LHCN-M2 (cell line): ENCODE measurements around the gene CCL28. TPM values are rescaled to one million over a fixed set of nuclear protein-coding genes. Genes with fewer than 3 reads are reported as not detected.
"Not testable (repeated sequence)": the region's sequence is repeated elsewhere in the genome, so short reads cannot be mapped to it uniquely, and the experiment has no call there.

Experiments
- DNase-seq: peaks from one replicate; pipeline ENCODE4 v3.0.0-alpha.2; 2012; ENCODE audit warnings: low read depth
- total RNA-seq: library from RNA; depleted of rRNA; stranded (reverse); fragments of >200 nt; gene quantifications from 2 replicates; pipeline ENCODE4 v1.2.3, GENCODE V29; 2014

The CCL28 gene
- total RNA-seq, 1 experiment from 2014 or later = 1.5 TPM

DNA sequence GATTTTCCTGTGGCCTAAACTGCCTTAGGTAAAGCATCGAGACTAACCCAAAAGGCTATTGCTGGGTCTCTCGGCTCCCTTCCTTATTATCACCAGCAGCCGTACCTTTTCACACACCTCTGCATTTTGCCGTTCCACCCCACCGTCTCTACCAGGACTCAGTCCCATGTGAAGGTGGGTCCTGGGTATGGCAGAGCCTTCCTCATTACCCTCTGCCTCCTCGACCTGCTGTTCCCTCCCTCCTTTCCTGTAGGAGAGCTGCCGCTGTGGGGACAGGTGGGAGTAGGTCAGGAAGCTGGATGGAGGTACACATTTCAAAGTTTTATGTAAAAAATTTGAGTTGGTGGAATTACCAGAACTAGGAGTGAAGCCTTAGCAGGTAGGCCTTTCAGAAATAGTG is 1.8 kb downstream of the CCL28 start:
- DNase-seq = no peak

DNA sequence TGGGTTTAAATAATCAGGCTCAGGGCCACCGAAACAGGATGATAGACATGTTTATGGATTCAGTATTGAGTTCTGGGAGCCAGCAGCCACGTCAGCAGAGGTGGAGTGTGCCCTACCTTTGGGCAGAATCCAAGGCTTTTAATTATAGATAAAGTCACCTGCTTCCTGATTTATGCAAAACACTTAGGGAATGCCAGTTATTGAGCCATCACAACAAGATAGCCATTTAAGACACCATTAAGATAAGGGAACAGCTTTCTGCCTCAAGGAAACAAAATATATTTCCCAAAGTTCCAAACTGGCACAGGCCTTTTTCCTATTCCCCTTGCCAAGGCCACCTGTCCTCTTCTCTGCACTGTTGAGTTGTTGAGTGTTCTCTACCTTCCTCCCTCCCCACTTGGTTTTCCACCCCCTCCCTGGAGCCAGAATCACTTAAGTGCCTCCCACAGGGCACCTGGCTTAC is 2.4 kb downstream of the CCL28 start:
- DNase-seq = no peak

DNA sequence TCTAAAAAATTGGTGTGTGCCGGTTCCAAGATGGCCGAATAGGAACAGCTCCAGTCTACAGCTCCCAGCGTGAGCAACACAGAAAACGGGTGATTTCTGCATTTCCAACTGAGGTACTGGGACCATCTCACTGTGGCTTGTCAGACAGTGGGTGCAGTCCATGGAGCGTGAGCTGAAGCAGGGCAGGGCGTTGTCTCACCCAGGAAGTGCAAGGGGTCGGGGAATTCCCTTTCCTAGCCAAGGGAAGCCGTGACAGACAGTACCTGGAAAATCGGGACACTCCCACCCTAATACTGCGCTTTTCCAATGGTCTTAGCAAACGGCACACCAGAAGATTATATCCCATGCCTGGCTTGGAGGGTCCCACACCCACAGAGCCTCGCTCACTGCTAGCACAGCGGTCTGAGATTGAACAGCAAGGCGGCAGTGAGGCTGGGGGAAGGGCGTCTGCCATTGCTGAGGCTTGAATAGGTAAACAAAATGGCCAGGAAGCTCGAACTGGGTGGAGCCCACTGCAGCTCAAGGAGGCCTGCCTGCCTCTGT is 9.6 kb downstream of the CCL28 start:
- DNase-seq = not testable (repeated sequence)

GRCh38 chr5:43401827-43402226 is 10.4 kb downstream of the CCL28 start:
- DNase-seq = peak; percentile 8

DNA sequence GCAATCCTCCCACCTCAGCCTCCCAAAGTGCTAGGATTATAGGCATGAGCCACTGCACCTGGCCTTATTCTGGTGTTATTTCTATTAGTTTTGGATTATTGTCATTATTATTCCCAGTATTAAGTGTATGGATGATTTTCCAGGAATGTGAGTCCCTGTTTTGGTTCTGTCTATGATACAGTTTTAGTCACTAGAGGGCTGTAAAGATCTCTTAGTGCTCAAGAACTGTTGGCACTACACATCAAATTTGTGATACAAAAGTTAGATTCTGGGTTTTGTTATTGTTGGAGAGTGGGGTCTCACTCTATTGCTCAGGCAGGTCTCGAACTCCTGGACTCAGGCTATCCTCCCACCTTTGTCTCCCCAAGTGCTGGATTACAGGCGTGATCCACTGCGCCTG is 12.1 kb downstream of the CCL28 start:
- peak; percentile 20 for DNase-seq

- peak; percentile 21 for DNase-seq
Measured at GRCh38 chr5:43396762-43397304, 15.4 kb downstream of the CCL28 start.

GRCh38 chr5:43390471-43390870 is 21.7 kb downstream of the CCL28 start:
- DNase-seq = no peak

- DNase-seq = peak; percentile 89
Measured at GRCh38 chr5:43389679-43390329, 22.4 kb downstream of the CCL28 start.

DNA sequence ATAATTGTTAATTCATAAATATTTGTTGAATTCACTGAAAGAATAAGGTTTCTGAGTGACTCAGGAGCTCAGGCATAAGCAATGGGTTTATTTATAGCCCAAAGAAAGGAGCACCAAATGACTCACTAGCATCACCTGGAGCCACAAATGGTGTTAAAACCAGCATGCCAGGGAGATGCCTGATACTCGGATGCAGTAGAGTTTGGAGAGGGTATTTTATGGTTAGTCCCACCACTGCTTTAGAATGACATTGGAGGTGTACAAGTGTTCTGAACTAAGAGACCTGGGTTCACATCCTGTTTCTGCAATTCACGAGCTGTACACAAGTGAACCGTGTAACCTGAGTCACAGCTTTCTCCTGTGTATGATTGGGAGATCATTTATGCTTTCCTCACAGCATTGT is 25.2 kb downstream of the CCL28 start:
- DNase-seq = no peak

DNA sequence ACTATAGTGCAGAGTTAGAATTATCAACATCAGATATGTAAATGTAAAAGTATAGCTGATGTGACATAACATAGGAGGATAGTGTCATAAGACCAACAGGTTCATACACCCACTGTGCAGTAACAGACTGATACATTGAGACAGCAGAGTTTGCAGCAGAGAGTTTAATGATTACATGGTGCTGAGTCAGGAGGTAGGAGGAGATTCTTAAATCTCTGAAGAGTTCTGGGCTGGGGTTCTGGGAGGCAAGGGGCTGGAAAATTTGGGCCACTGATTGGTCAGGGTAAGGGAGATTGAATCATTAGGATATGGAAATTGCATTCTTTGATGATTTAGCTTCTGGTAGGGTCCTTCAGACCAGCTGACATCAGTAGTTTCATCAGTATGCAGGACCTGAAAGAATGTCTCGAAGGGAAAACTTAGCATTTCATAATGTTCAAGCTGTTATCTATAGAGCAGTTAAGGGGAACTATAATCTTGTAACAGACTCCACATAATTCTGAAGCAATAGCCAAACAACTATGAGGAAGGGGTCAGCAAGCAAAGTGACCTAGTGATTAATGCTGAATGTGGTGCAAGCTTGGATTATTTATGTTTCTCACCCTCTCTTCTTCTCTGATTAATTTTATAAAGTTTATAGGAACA is 35.6 kb downstream of the CCL28 start:
- DNase-seq = no peak

- no peak for DNase-seq
Measured at GRCh38 chr5:43371821-43372220, 40.4 kb downstream of the CCL28 start.

GRCh38 chr5:43370352-43370751 is 41.8 kb downstream of the CCL28 start:
- no peak for DNase-seq

DNA sequence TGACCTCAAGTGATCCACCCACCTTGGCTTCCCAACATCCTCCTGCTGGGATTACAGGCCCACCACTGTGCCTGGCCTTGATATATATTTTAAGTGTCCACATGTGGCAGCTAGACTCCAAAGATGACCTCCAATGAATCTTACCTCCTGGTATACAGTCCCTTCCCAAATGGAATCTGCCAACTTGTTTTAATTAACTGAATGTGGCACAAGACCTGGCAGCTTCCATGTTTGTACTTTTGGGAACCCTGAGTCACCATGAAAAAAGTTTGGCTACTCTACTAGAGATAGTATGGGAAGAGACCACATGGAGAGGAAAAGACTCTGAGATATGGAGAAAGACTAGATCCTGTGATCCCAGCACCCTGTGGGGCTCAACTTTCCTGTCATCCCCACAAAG is 42.5 kb downstream of the CCL28 start:
- DNase-seq = no peak

- peak; percentile 18 for DNase-seq
Measured at GRCh38 chr5:43367909-43368669, 44.1 kb downstream of the CCL28 start.

DNA sequence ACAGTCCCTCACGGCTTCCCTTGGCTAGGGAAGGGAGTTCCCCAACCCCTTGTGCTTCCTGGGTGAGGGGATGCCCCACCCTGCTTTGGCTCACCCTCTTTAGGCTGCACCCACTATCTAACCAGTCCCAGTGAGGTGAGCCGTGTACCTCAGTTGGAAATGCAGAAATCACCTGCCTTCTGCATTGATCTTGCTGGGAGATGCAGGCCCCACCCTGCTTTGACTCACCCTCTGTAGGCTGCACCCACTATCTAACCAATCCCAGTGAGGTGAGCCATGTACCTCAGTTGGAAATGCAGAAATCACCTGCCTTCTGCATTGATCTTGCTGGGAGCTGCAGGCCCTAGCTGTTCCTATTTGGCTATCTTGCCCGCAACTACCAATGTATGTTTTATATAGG is 44.7 kb downstream of the CCL28 start:
- DNase-seq = no peak

GRCh38 chr5:43366680-43367246 is 45.4 kb downstream of the CCL28 start:
- DNase-seq = not testable (repeated sequence)

GRCh38 chr5:43365155-43365554 is 47.0 kb downstream of the CCL28 start:
- DNase-seq = not testable (repeated sequence)

DNA sequence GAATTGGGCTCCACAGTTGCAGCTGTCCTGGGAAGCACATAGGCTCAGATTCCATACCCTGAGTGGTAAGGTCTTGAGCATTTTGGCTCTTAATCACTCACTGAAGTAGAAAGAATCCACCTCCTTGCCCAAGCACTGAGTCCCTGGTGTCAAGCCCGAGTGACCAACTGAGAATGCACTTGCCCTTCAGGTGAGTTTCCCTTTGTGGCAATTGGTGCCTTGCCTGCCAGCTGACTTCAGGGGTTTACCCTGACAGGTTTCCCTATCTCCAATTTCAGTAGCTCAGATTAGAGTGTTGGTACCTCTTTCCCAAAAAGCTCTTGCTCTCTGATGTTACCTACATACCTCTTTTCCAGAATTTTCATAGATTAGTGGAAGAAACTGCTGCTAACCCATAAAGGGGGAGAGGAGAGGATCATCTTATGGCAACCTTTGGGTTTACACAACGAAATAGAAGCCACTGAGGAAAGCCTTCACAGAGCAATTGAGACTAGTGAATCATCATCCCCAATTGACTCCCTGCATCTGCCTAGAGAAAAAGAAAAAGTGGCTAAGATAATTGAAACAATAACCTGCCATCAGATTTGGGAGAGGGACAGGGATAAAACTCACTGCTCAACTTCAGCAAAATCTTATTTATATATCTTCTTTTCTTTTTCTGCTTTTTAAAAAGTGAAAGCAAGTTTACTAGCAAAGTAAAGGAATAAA is 48.6 kb downstream of the CCL28 start:
- peak; percentile 7 for DNase-seq

GRCh38 chr5:43362725-43363435 is 49.3 kb downstream of the CCL28 start:
- DNase-seq = no peak

- no peak for DNase-seq
Measured at GRCh38 chr5:43358726-43359125, 53.5 kb downstream of the CCL28 start.
